A549 (cell line): Measurements from ENCODE around the gene NOXA1. TPM values are rescaled to one million over a fixed set of nuclear protein-coding genes. Genes with fewer than 3 reads are reported as not detected.

Source experiments
- ATAC-seq, 2 experiments: fragments of 200-7000 bp in 1 of 2; fragments of >200 bp in 1 of 2; cut with Nextera tagmentation in 1 of 2; cut with Tn5 transposase in 1 of 2; 3 replicates each; pipeline versions ENCODE4 v1.8.0 to v1.9.1; 2018 to 2020; ENCODE audit warnings: mild to moderate bottlenecking in 1 of 2, moderate library complexity in 1 of 2
- CTCF ChIA-PET: fragments of 300-600 bp; sonication (Branson Sonifier 250); formaldehyde crosslinking; extraction: SDS; loops from one replicate; lab custom pipeline; 2021; ENCODE audit warnings: antibody characterized with exemption, inconsistent platforms; lab: Yijun Ruan, JAX
- POLR2A ChIA-PET: fragments of 350-600 bp; formaldehyde crosslinking; extraction: SDS; loops from one replicate; lab custom pipeline; 2021; ENCODE audit warnings: antibody characterized with exemption, inconsistent platforms; lab: Yijun Ruan, JAX
- DNase-seq, 2 experiments: peaks; one replicate each; pipeline versions ENCODE4 v3.0.0 to v3.0.0-alpha.2; 2011 to 2016; ENCODE audit warnings: low read depth in 1 of 2, low spot score in 1 of 2
- FAIRE-seq: peaks from 2 replicates; lab custom pipeline; 2011; peaks lifted over from hg19 to GRCh38; lab: Jason Lieb, UNC
- H3K27ac ChIP-seq, 2 experiments: fragments of >200 bp; sonication (Bioruptor Twin); formaldehyde crosslinking; 3 replicates each; pipeline ENCODE4 v1.5.1; 2016 to 2017
- H3K4me1 ChIP-seq: fragments of >200 bp; sonication (Bioruptor Twin); formaldehyde crosslinking; 3 replicates; pipeline ENCODE4 v1.6.1; 2016
- H3K4me2 ChIP-seq: fragments of >200 bp; sonication (Bioruptor Twin); formaldehyde crosslinking; 3 replicates; pipeline ENCODE4 v1.6.1; 2016
- H3K4me3 ChIP-seq: fragments of >200 bp; sonication (Bioruptor Twin); formaldehyde crosslinking; 3 replicates; pipeline ENCODE4 v1.5.1; 2016
- H3K9me3 ChIP-seq: fragments of >200 bp; sonication (Bioruptor Twin); formaldehyde crosslinking; 3 replicates; pipeline ENCODE4 v1.6.1; 2016
- BHLHE40 ChIP-seq: IDR thresholded peaks from 2 replicates; pipeline ENCODE4 v1.6.1; 2012; ENCODE audit warnings: low read depth, low read length, inconsistent platforms
- CBX2 ChIP-seq: fragments of 200-600 bp; sonication (generic); IDR thresholded peaks from 2 replicates; pipeline ENCODE4 v1.6.1; 2016; ENCODE audit warnings: low read depth, mild to moderate bottlenecking, borderline replicate concordance
- EHF ChIP-seq: fragments of 250-450 bp; sonication (Bioruptor Pico); IDR thresholded peaks from 2 replicates; pipeline ENCODE4 v1.5.0; 2020; ENCODE audit warnings: mild to moderate bottlenecking
- ELK1 ChIP-seq: fragments of 150-350 bp; IDR thresholded peaks from 2 replicates; pipeline ENCODE4 v1.6.1; 2014; ENCODE audit warnings: low read depth, mild to moderate bottlenecking, low read length
- HDAC2 ChIP-seq: fragments of 200-600 bp; sonication (generic); IDR thresholded peaks from 2 replicates; pipeline ENCODE4 v1.6.1; 2016
- HMGXB4 ChIP-seq: fragments of 250-450 bp; sonication (Bioruptor Pico); IDR thresholded peaks from 2 replicates; pipeline ENCODE4 v1.5.0; 2021; ENCODE audit warnings: mild to moderate bottlenecking, moderate library complexity, borderline replicate concordance
- HOXA7 ChIP-seq: fragments of 250-450 bp; sonication (Bioruptor Pico); IDR thresholded peaks from 2 replicates; pipeline ENCODE4 v1.5.0; 2020; ENCODE audit warnings: mild to moderate bottlenecking, moderate library complexity
- JUNB ChIP-seq: fragments of >200 bp; sonication (Bioruptor Twin); formaldehyde crosslinking; IDR thresholded peaks from 2 replicates; pipeline ENCODE4 v1.6.1; 2016
- KDM1A ChIP-seq: fragments of 200-600 bp; sonication (generic); IDR thresholded peaks from 2 replicates; pipeline ENCODE4 v1.6.1; 2016; ENCODE audit warnings: low read depth, mild to moderate bottlenecking
- MAFK ChIP-seq: fragments of 450-650 bp; IDR thresholded peaks from 2 replicates; pipeline ENCODE4 v1.6.1; 2014; ENCODE audit not compliant: partially characterized antibody
- NR3C1 ChIP-seq: fragments of >200 bp; sonication (Bioruptor Twin); formaldehyde crosslinking; IDR thresholded peaks from 3 replicates; pipeline ENCODE4 v1.6.1; 2017
- PHF8 ChIP-seq: fragments of 200-600 bp; sonication (generic); IDR thresholded peaks from 2 replicates; pipeline ENCODE4 v1.6.1; 2016; ENCODE audit warnings: low read depth, mild to moderate bottlenecking, antibody characterized with exemption, moderate library complexity, borderline replicate concordance
- TFCP2L1 ChIP-seq: fragments of 250-450 bp; sonication (Bioruptor Pico); IDR thresholded peaks from 2 replicates; pipeline ENCODE4 v1.5.0; 2021; ENCODE audit warnings: mild to moderate bottlenecking
- ZC3H11A ChIP-seq: fragments of 450-650 bp; IDR thresholded peaks from 2 replicates; pipeline ENCODE4 v1.6.1; 2014; ENCODE audit warnings: antibody characterized with exemption, mild to moderate bottlenecking
- WGBS: methylation state at CpG from one replicate; pipeline ENCODE4 v1.1.6; 2017; ENCODE audit errors: missing lambda C conversion rate; 5-methylcytosine and 5-hydroxymethylcytosine counted together
- polyA plus RNA-seq, 4 experiments: library from polyadenylated mRNA; depleted of rRNA in 3 of 4; stranded (reverse); fragments of >200 nt; fragmentation: RNase III in 1 of 4; extraction: RNeasy Plus Mini Kit Qiagen cat#74134 plus additional on column Dnase treatment in 1 of 4; gene quantifications; 2 replicates in 3 of 4; 3 replicates in 1 of 4; pipeline ENCODE4 v1.2.3, GENCODE V29; 2011 to 2017
- TF ChIP-seq, protein P1 (sequence below): fragments of >200 bp; sonication (Bioruptor Twin); formaldehyde crosslinking; IDR thresholded peaks from 2 replicates; pipeline ENCODE4 v1.6.1; 2016
- TF ChIP-seq, protein P2 (sequence below): fragments of 200-600 bp; sonication (generic); IDR thresholded peaks from 2 replicates; pipeline ENCODE4 v1.6.1; 2016; ENCODE audit warnings: antibody characterized with exemption, mild to moderate bottlenecking, moderate library complexity
- TF ChIP-seq, protein P3 (sequence below): IDR thresholded peaks from 2 replicates; pipeline ENCODE4 v1.6.1; 2012; ENCODE audit warnings: low read depth, borderline replicate concordance

Gene NOXA1
- polyA plus RNA-seq, 2 of the 4 experiments (the other 2 are of a cell fraction) = 0.44 to 1.5 TPM

DNA sequence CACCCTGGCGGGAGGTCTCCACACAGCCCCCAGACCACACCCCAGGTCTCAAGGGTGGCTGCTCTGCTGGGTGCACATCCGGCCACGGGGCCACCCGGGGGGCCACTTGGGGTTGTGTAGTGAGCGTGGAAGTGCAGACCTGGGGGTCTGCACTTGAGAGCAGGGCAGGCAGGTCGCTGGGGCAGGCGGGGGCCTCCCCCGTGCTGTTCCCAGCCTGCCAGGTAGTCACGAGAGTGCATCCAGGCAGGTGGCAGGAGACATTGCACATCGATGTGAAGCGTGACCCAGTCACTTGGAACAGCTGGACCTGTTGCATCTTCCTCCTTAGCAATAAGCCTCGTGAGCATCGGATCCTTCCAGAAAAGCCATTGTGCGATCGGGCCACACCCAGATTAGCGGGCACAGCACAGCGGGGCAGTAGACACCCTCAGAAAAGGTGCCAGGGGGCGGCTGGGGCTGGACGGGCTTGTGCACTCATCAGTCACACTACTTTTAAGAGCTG lies 22.8 kb downstream of the NOXA1 start:
- 53% methylated on average over 18 of the region's 19 CpGs for WGBS
- peak overlapping the region; percentile 64 for H3K4me2 ChIP-seq
- POLR2A ChIA-PET = interaction anchor here (1.3 kb wide), 1 partner anchor 23 kb away, joined by 6 read pairs; the partner anchor contains the start of genes EXD3 and NOXA1
- ATAC-seq (no peak), DNase-seq (no peak), FAIRE-seq (no peak)
- no peaks in the 10 kb centered on the region for H3K9me3 ChIP-seq
- peaks cover 10% of the 10 kb centered on the region for H3K4me1 ChIP-seq
- CTCF ChIA-PET = interaction anchor here (0.6 to 7.6 kb wide), 21 partner anchors 9 to 208 kb away, joined by 3 to 98 read pairs (median 5); partner anchors contain the start of genes EXD3, NOXA1, NRARP and NSMF
- TF ChIP-seq KDM1A = no peak
- TF ChIP-seq, protein P1, sequence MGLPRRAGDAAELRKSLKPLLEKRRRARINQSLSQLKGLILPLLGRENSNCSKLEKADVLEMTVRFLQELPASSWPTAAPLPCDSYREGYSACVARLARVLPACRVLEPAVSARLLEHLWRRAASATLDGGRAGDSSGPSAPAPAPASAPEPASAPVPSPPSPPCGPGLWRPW = no peak
- TF ChIP-seq HOXA7 = no peak
- TF ChIP-seq ZC3H11A = no peak
- TF ChIP-seq, protein P2, sequence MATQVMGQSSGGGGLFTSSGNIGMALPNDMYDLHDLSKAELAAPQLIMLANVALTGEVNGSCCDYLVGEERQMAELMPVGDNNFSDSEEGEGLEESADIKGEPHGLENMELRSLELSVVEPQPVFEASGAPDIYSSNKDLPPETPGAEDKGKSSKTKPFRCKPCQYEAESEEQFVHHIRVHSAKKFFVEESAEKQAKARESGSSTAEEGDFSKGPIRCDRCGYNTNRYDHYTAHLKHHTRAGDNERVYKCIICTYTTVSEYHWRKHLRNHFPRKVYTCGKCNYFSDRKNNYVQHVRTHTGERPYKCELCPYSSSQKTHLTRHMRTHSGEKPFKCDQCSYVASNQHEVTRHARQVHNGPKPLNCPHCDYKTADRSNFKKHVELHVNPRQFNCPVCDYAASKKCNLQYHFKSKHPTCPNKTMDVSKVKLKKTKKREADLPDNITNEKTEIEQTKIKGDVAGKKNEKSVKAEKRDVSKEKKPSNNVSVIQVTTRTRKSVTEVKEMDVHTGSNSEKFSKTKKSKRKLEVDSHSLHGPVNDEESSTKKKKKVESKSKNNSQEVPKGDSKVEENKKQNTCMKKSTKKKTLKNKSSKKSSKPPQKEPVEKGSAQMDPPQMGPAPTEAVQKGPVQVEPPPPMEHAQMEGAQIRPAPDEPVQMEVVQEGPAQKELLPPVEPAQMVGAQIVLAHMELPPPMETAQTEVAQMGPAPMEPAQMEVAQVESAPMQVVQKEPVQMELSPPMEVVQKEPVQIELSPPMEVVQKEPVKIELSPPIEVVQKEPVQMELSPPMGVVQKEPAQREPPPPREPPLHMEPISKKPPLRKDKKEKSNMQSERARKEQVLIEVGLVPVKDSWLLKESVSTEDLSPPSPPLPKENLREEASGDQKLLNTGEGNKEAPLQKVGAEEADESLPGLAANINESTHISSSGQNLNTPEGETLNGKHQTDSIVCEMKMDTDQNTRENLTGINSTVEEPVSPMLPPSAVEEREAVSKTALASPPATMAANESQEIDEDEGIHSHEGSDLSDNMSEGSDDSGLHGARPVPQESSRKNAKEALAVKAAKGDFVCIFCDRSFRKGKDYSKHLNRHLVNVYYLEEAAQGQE = no peak
- TF ChIP-seq BHLHE40 = no peak
- TF ChIP-seq EHF (CRISPR knock-in tag) = no peak
- no peak for TF ChIP-seq PHF8
- TF ChIP-seq HMGXB4 (CRISPR knock-in tag) = no peak
- TF ChIP-seq TFCP2L1 (CRISPR knock-in tag) = no peak
- TF ChIP-seq HDAC2 = no peak
- TF ChIP-seq, protein P3, sequence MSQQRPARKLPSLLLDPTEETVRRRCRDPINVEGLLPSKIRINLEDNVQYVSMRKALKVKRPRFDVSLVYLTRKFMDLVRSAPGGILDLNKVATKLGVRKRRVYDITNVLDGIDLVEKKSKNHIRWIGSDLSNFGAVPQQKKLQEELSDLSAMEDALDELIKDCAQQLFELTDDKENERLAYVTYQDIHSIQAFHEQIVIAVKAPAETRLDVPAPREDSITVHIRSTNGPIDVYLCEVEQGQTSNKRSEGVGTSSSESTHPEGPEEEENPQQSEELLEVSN = no peak
- TF ChIP-seq NR3C1 = no peak
- no peak for TF ChIP-seq CBX2
- H3K4me3 ChIP-seq = no peak overlapping the region
- H3K27ac ChIP-seq = no peak overlapping the region

- TF ChIP-seq MAFK (no peak), TFCP2L1 (CRISPR knock-in tag) (no peak), ELK1 (no peak), JUNB (no peak)
- TF ChIP-seq, all 56 proteins: peak for 0
- Histone ChIP-seq H3K27ac (no peak overlapping the region), H3K4me2 (no peak overlapping the region), H3K4me3 (no peak overlapping the region), H3K4me1 (peaks cover 10% of the 10 kb centered on the region), H3K9me3 (no peaks in the 10 kb centered on the region)
- ATAC-seq (no peak), DNase-seq (no peak), FAIRE-seq (no peak)
- POLR2A ChIA-PET = interaction anchor here (1.3 kb wide), 1 partner anchor 24 kb away, joined by 3 to 6 read pairs; the partner anchor contains the start of genes EXD3 and NOXA1
- CTCF ChIA-PET = interaction anchor here (0.7 to 7.6 kb wide), 4 partner anchors 17 to 145 kb away, joined by 3 to 98 read pairs (median 34); partner anchors contain the start of genes EXD3, NOXA1 and NRARP
- WGBS = 84% methylated on average over 14 of the region's 21 CpGs
These were observed 23.8 kb downstream of the NOXA1 start for GRCh38 chr9:137446851-137447471.
